GF-D8 (cell line): ENCODE measurements around the gene BTG4.

Experiments
- DNase-seq: peaks from one replicate; lab custom pipeline; 2025; lab: John Stamatoyannopoulos, UW

The BTG4 gene

GRCh38 chr11:111490496-111490895, 21.7 kb downstream of the BTG4 start:
- no peak for DNase-seq

- no peak for DNase-seq
Observed at GRCh38 chr11:111483431-111483830, 28.8 kb downstream of the BTG4 start.

GRCh38 chr11:111479666-111480065, 32.5 kb downstream of the BTG4 start:
- DNase-seq: no peak

- no peak for DNase-seq
Observed at GRCh38 chr11:111477898-111478297, 34.3 kb downstream of the BTG4 start.

- DNase-seq: no peak
Observed at GRCh38 chr11:111476956-111477355, 35.2 kb downstream of the BTG4 start.

- DNase-seq: no peak
Observed at GRCh38 chr11:111476366-111476765, 35.8 kb downstream of the BTG4 start.

- DNase-seq: no peak
Observed at GRCh38 chr11:111474432-111474831, 37.8 kb downstream of the BTG4 start.

- no peak for DNase-seq
Observed at GRCh38 chr11:111472228-111472627, 40.0 kb downstream of the BTG4 start.

GRCh38 chr11:111469200-111469599, 43.0 kb downstream of the BTG4 start:
- no peak for DNase-seq

GRCh38 chr11:111466615-111467014, 45.6 kb downstream of the BTG4 start:
- no peak for DNase-seq

GRCh38 chr11:111465400-111465799, 46.8 kb downstream of the BTG4 start:
- no peak for DNase-seq

GRCh38 chr11:111463276-111463675, 48.9 kb downstream of the BTG4 start:
- DNase-seq: no peak

GRCh38 chr11:111462329-111462728, 49.9 kb downstream of the BTG4 start:
- no peak for DNase-seq

- DNase-seq: no peak
Observed at GRCh38 chr11:111461460-111462235, 50.5 kb downstream of the BTG4 start.

- no peak for DNase-seq
Observed at GRCh38 chr11:111460856-111461255, 51.3 kb downstream of the BTG4 start.

- no peak for DNase-seq
Observed at GRCh38 chr11:111460340-111460739, 51.8 kb downstream of the BTG4 start.

- no peak for DNase-seq
Observed at GRCh38 chr11:111459506-111460270, 52.5 kb downstream of the BTG4 start.

GRCh38 chr11:111457731-111458368, 54.3 kb downstream of the BTG4 start:
- DNase-seq: no peak

GRCh38 chr11:111456859-111457730, 55.1 kb downstream of the BTG4 start:
- DNase-seq: no peak

- no peak for DNase-seq
Observed at GRCh38 chr11:111456086-111456858, 55.9 kb downstream of the BTG4 start.
